Sigmoid colon (tissue), 4 donors: Measurements from ENCODE around the gene POU2AF1.

Source experiments
- CTCF ChIP-seq, 4 experiments: fragments of 450-650 bp in 3 of 4; fragments of 200-600 bp in 1 of 4; IDR thresholded peaks; one replicate each; pipeline ENCODE4 v1.5.1; 2016 to 2019; ENCODE audit warnings: antibody characterized with exemption in 4 of 4, mild to moderate bottlenecking in 3 of 4, moderate library complexity in 2 of 4
- EP300 ChIP-seq, 4 donors: sonication (generic); formaldehyde crosslinking; IDR thresholded peaks; one replicate each; pipeline ENCODE4 v1.6.1; 2017; ENCODE audit warnings: antibody characterized with exemption in 4 of 4
- POLR2A ChIP-seq, 2 donors: fragments of 450-650 bp; IDR thresholded peaks; one replicate each; pipeline ENCODE4 v1.6.1; 2016; ENCODE audit warnings: antibody characterized with exemption in 2 of 2, mild to moderate bottlenecking in 2 of 2, moderate library complexity in 2 of 2
- POLR2AphosphoS5 ChIP-seq, 4 donors: sonication (generic); formaldehyde crosslinking; IDR thresholded peaks; one replicate each; pipeline ENCODE4 v1.6.1; 2017; ENCODE audit warnings: antibody characterized with exemption in 4 of 4

GRCh38 chr11:111312076-111312475 lies 67.0 kb downstream of the POU2AF1 start:
- no peak for TF ChIP-seq CTCF (IDR thresholded peaks at IDR 0.05)
- TF ChIP-seq EP300 (IDR thresholded peaks at IDR 0.05), result no peak
- no peak for TF ChIP-seq POLR2AphosphoS5 (IDR thresholded peaks at IDR 0.05)
- TF ChIP-seq POLR2A (IDR thresholded peaks at IDR 0.05), result no peak
